Body of pancreas (tissue), 4 donors: Measurements from ENCODE around the gene LCE2D. TPM values are rescaled to one million over a fixed set of nuclear protein-coding genes. Genes with fewer than 3 reads are reported as not detected.

Experiments used
- ATAC-seq: fragments of 150-250 bp; one replicate; pipeline ENCODE4 v1.9.1; 2016
- DNase-seq, 4 donors: peaks; one replicate each; pipeline ENCODE4 v3.0.0-alpha.2; 2019
- H3K27ac ChIP-seq, 4 donors: fragments of 200-600 bp; sonication (generic); 1 replicate in 3 of 4; 2 replicates in 1 of 4; pipeline versions ENCODE4 v1.5.1 to v1.6.1; 2016 to 2019; ENCODE audit warnings: mild to moderate bottlenecking in 1 of 4, mixed read lengths in 1 of 4, moderate library complexity in 1 of 4
- H3K27me3 ChIP-seq, 2 donors: fragments of 200-600 bp; sonication (generic); one replicate each; pipeline ENCODE4 v1.6.0; 2016; ENCODE audit warnings: mild to moderate bottlenecking in 1 of 2
- H3K36me3 ChIP-seq, 2 donors: fragments of 200-600 bp; sonication (generic); replicated peaks in 1 of 2; 2 replicates each; pipeline ENCODE4 v1.5.1; 2016; ENCODE audit warnings: low read depth in 2 of 2; ENCODE audit not compliant: insufficient read depth in 1 of 2
- H3K4me1 ChIP-seq: fragments of 200-600 bp; sonication (generic); one replicate; pipeline ENCODE4 v1.6.0; 2016
- H3K4me3 ChIP-seq, 2 donors: fragments of 200-600 bp; sonication (generic); 1 replicate in 1 of 2; 2 replicates in 1 of 2; pipeline ENCODE4 v1.5.1; 2016 to 2019
- H3K9me3 ChIP-seq, 3 donors: fragments of 200-600 bp; sonication (generic); 1 replicate in 2 of 3; 2 replicates in 1 of 3; pipeline ENCODE4 v1.5.1; 2016
- CTCF ChIP-seq, 7 experiments: fragments of 450-650 bp in 4 of 7; fragments of 200-600 bp in 3 of 7; sonication (generic) in 3 of 7; IDR thresholded peaks; one replicate each; pipeline ENCODE4 v1.5.1; 2016 to 2019; ENCODE audit warnings: antibody characterized with exemption in 7 of 7
- POLR2A ChIP-seq, 3 donors: fragments of 450-650 bp; IDR thresholded peaks; one replicate each; pipeline ENCODE4 v1.6.1; 2016; ENCODE audit warnings: antibody characterized with exemption in 3 of 3, mild to moderate bottlenecking in 2 of 3
- WGBS, 2 donors: methylation state at CpG; one replicate each; pipeline ENCODE4 v1.1.5; 2017; 5-methylcytosine and 5-hydroxymethylcytosine counted together
- intact Hi-C: fragments of 100-400 bp; cut with DNase I; formaldehyde crosslinking; loops from one replicate; pipeline ENCODE4 v1.15.1; 2023
- total RNA-seq, 2 donors: library from RNA; depleted of rRNA; stranded (reverse); fragments of >200 nt; gene quantifications; one replicate each; pipeline ENCODE4 v1.1.0, GENCODE V29; 2016

The LCE2D gene
- total RNA-seq, 2 donors from 2014 or later: not detected

GRCh38 chr1:152645146-152645545 lies 18.0 kb upstream of the LCE2D start:
- ATAC-seq: no peak
- DNase-seq: no peak
- no peak overlapping the region for H3K27ac ChIP-seq
- H3K4me1 ChIP-seq: no peaks in the 10 kb centered on the region
- H3K27me3 ChIP-seq: no peaks in the 10 kb centered on the region
- no peaks in the 10 kb centered on the region for H3K36me3 ChIP-seq
- TF ChIP-seq POLR2A (IDR thresholded peaks at IDR 0.05) (no peak), CTCF (IDR thresholded peaks at IDR 0.05) (no peak)
- intact Hi-C loops: no loop called here
- H3K4me3 ChIP-seq: no peak overlapping the region
- 56 to 64% methylated on average over 3 of the region's 3 CpGs for WGBS, 2 donors
- no peaks in the 10 kb centered on the region for H3K9me3 ChIP-seq

GRCh38 chr1:152646656-152647055 lies 16.5 kb upstream of the LCE2D start:
- H3K4me3 ChIP-seq: no peak overlapping the region
- H3K9me3 ChIP-seq: no peaks in the 10 kb centered on the region
- DNase-seq (no peak), ATAC-seq (no peak)
- H3K27me3 ChIP-seq: no peaks in the 10 kb centered on the region
- no peak overlapping the region for H3K27ac ChIP-seq
- no peaks in the 10 kb centered on the region for H3K36me3 ChIP-seq
- no peaks in the 10 kb centered on the region for H3K4me1 ChIP-seq
- TF ChIP-seq CTCF (IDR thresholded peaks at IDR 0.05): no peak
- intact Hi-C loops: no loop called here

GRCh38 chr1:152654110-152654509 lies 9.1 kb upstream of the LCE2D start:
- no peaks in the 10 kb centered on the region for H3K36me3 ChIP-seq
- H3K4me1 ChIP-seq: no peaks in the 10 kb centered on the region
- no peak overlapping the region for H3K4me3 ChIP-seq
- no peaks in the 10 kb centered on the region for H3K27me3 ChIP-seq
- H3K9me3 ChIP-seq: no peaks in the 10 kb centered on the region
- peak; percentile 52 for ATAC-seq
- peak; percentile 34 to 57 (median 40) for DNase-seq
- TF ChIP-seq CTCF (IDR thresholded peaks at IDR 0.05) (peak in 6 of 7 experiments; percentile 38 to 61 (median 53)), POLR2A (IDR thresholded peaks at IDR 0.05) (no peak)
- H3K27ac ChIP-seq: no peak overlapping the region
- WGBS, 2 donors: 29 to 31% methylated on average over 10 of the region's 10 CpGs
- intact Hi-C loops: no loop called here

GRCh38 chr1:152656459-152656858 lies 6.7 kb upstream of the LCE2D start:
- no peak for DNase-seq
- H3K27ac ChIP-seq: no peak overlapping the region
- TF ChIP-seq POLR2A (IDR thresholded peaks at IDR 0.05) (no peak), CTCF (IDR thresholded peaks at IDR 0.05) (no peak)
- ATAC-seq: no peak
- no peaks in the 10 kb centered on the region for H3K27me3 ChIP-seq
- intact Hi-C loops: no loop called here
- 33 to 51% methylated on average over 1 to 2 of the region's 2 CpGs for WGBS, 2 donors
- H3K4me3 ChIP-seq: no peak overlapping the region
- H3K4me1 ChIP-seq: no peaks in the 10 kb centered on the region
- no peaks in the 10 kb centered on the region for H3K36me3 ChIP-seq
- H3K9me3 ChIP-seq: no peaks in the 10 kb centered on the region

GRCh38 chr1:152657677-152658076 lies 5.5 kb upstream of the LCE2D start:
- ATAC-seq (no peak), DNase-seq (no peak)
- no peak overlapping the region for H3K4me3 ChIP-seq
- no peak overlapping the region for H3K27ac ChIP-seq
- TF ChIP-seq CTCF (IDR thresholded peaks at IDR 0.05) (no peak), POLR2A (IDR thresholded peaks at IDR 0.05) (no peak)
- no peaks in the 10 kb centered on the region for H3K27me3 ChIP-seq
- intact Hi-C loops: no loop called here
- H3K4me1 ChIP-seq: no peaks in the 10 kb centered on the region
- H3K36me3 ChIP-seq: no peaks in the 10 kb centered on the region
- WGBS, 2 donors: 61 to 70% methylated on average over 4 of the region's 4 CpGs
- H3K9me3 ChIP-seq: no peaks in the 10 kb centered on the region
